Kasumi-1 (cell line): ENCODE measurements around the gene ICOS.

ENCODE experiments used
- DNase-seq, 2 experiments: peaks; one replicate each; lab custom pipeline; 2025; lab: John Stamatoyannopoulos, UW

ICOS gene

GRCh38 chr2:204010628-204011560 lies 74.3 kb downstream of the ICOS start:
- no peak for DNase-seq
